Neural cell (in vitro differentiated cells): ENCODE measurements around the gene MTR. TPM values are rescaled to one million over a fixed set of nuclear protein-coding genes. Genes with fewer than 3 reads are reported as not detected.

ENCODE experiments used
- H2AFZ ChIP-seq: fragments of 200-600, 300-800 bp; sonication (generic), shearing (Covaris generic); 2 replicates; pipeline ENCODE4 v1.6.0; 2014; ENCODE audit warnings: low read depth, mild to moderate bottlenecking, antibody characterized with exemption, low read length, moderate library complexity
- H3F3A ChIP-seq: fragments of 200-600 bp; shearing (Covaris generic); 2 replicates; pipeline ENCODE4 v1.6.1; 2016; ENCODE audit warnings: mild to moderate bottlenecking, moderate library complexity, mixed read lengths, antibody characterized with exemption, low read length; ENCODE audit not compliant: insufficient read depth, poor library complexity, severe bottlenecking
- H3K27ac ChIP-seq: fragments of 200-600, 300-800 bp; sonication (generic), shearing (Covaris generic); 2 replicates; pipeline ENCODE4 v1.5.1; 2014; ENCODE audit warnings: mild to moderate bottlenecking, low read length, moderate library complexity
- H3K27me3 ChIP-seq: fragments of 300-800, 200-600 bp; sonication (generic), shearing (Covaris generic); 2 replicates; pipeline ENCODE4 v1.6.0; 2014; ENCODE audit warnings: mild to moderate bottlenecking, low read depth, low read length, moderate library complexity; ENCODE audit not compliant: insufficient read depth
- H3K36me3 ChIP-seq: fragments of 300-800, 200-600 bp; sonication (generic), shearing (Covaris generic); 2 replicates; pipeline ENCODE4 v1.5.1; 2014; ENCODE audit warnings: mild to moderate bottlenecking, antibody characterized with exemption, low read length, moderate library complexity; ENCODE audit not compliant: insufficient read depth
- H3K4me2 ChIP-seq: fragments of 300-800, 200-600 bp; sonication (generic), shearing (Covaris generic); 2 replicates; pipeline ENCODE4 v1.6.0; 2014; ENCODE audit warnings: mild to moderate bottlenecking, low read length
- H3K4me3 ChIP-seq: fragments of 300-800, 200-600 bp; sonication (generic), shearing (Covaris generic); 2 replicates; pipeline ENCODE4 v1.5.1; 2014; ENCODE audit warnings: mild to moderate bottlenecking, low read length, moderate library complexity
- H3K79me2 ChIP-seq: fragments of 200-600 bp; shearing (Covaris generic); replicated peaks from 2 replicates; pipeline ENCODE4 v1.6.0; 2014; ENCODE audit warnings: mild to moderate bottlenecking, low read length, moderate library complexity; ENCODE audit not compliant: insufficient read depth
- H3K9ac ChIP-seq: fragments of 300-800, 200-600 bp; sonication (generic), shearing (Covaris generic); 2 replicates; pipeline ENCODE4 v1.6.1; 2016; ENCODE audit warnings: mild to moderate bottlenecking, low read length, mixed read lengths
- H3K9me2 ChIP-seq: fragments of 200-600 bp; shearing (Covaris generic); 2 replicates; pipeline ENCODE4 v1.6.1; 2016; ENCODE audit warnings: mild to moderate bottlenecking, low read length, mixed read lengths; ENCODE audit not compliant: insufficient read depth
- H3K9me3 ChIP-seq: fragments of 200-600, 300-800 bp; sonication (generic), shearing (Covaris generic); 2 replicates; pipeline ENCODE4 v1.6.1; 2016; ENCODE audit warnings: mild to moderate bottlenecking, mixed run types, low read length, moderate library complexity, mixed read lengths
- H4K20me1 ChIP-seq: fragments of 200-600 bp; shearing (Covaris generic); 2 replicates; pipeline ENCODE4 v1.6.1; 2016; ENCODE audit warnings: mild to moderate bottlenecking, mixed run types; ENCODE audit not compliant: insufficient read depth
- CTCF ChIP-seq: fragments of 450-650 bp; IDR thresholded peaks from 2 replicates; pipeline ENCODE4 v1.5.1; 2014; ENCODE audit warnings: antibody characterized with exemption, mild to moderate bottlenecking, moderate library complexity; ENCODE audit not compliant: poor library complexity, severe bottlenecking
- EP300 ChIP-seq: fragments of 450-650 bp; conservative IDR thresholded peaks from 2 replicates; pipeline ENCODE4 v1.6.1; 2014; ENCODE audit warnings: antibody characterized with exemption, mild to moderate bottlenecking, moderate library complexity; ENCODE audit not compliant: poor library complexity, severe bottlenecking
- EZH2 ChIP-seq: fragments of 200-600, 300-800 bp; shearing (Covaris generic), sonication (generic); IDR thresholded peaks from 2 replicates; pipeline ENCODE4 v1.6.1; 2014; ENCODE audit warnings: antibody characterized with exemption, low read length, borderline replicate concordance, mild to moderate bottlenecking; ENCODE audit not compliant: insufficient read depth, poor library complexity, severe bottlenecking
- MXI1 ChIP-seq: fragments of 450-650 bp; conservative IDR thresholded peaks from 2 replicates; pipeline ENCODE4 v1.6.1; 2014; ENCODE audit warnings: antibody characterized with exemption, mild to moderate bottlenecking; ENCODE audit not compliant: poor library complexity, severe bottlenecking
- POLR2AphosphoS5 ChIP-seq: IDR thresholded peaks from 2 replicates; pipeline ENCODE4 v1.6.1; 2012
- RAD21 ChIP-seq: fragments of 450-650 bp; conservative IDR thresholded peaks from 2 replicates; pipeline ENCODE4 v1.6.1; 2014; ENCODE audit warnings: antibody characterized with exemption, mild to moderate bottlenecking, moderate library complexity
- REST ChIP-seq: IDR thresholded peaks from 2 replicates; pipeline ENCODE4 v1.6.1; 2012; ENCODE audit warnings: borderline replicate concordance
- SMC3 ChIP-seq: fragments of 450-650 bp; conservative IDR thresholded peaks from 2 replicates; pipeline ENCODE4 v1.6.1; 2014; ENCODE audit warnings: antibody characterized with exemption, mild to moderate bottlenecking, moderate library complexity; ENCODE audit not compliant: poor library complexity
- TAF1 ChIP-seq: IDR thresholded peaks from 2 replicates; pipeline ENCODE4 v1.6.1; 2012; ENCODE audit warnings: low read depth
- polyA plus RNA-seq: library from polyadenylated mRNA; depleted of rRNA; stranded (reverse); fragments of >200 nt; gene quantifications from 2 replicates; pipeline ENCODE4 v1.2.3, GENCODE V29; 2014

The MTR gene
- polyA plus RNA-seq, 1 donor from 2014 or later = 14.1 TPM

- no peaks in the 10 kb centered on the region for H3F3A ChIP-seq
- H3K27ac ChIP-seq = no peak overlapping the region
- H3K27me3 ChIP-seq = no peaks in the 10 kb centered on the region
- no peak overlapping the region for H3K4me2 ChIP-seq
- no peaks in the 10 kb centered on the region for H4K20me1 ChIP-seq
- H3K79me2 ChIP-seq = no peaks in the 10 kb centered on the region
- no peaks in the 10 kb centered on the region for H3K36me3 ChIP-seq
- no peak overlapping the region for H3K4me3 ChIP-seq
- H3K9ac ChIP-seq = no peak overlapping the region
- H3K9me3 ChIP-seq = no peaks in the 10 kb centered on the region
- H2AFZ ChIP-seq = no peak overlapping the region
- no peaks in the 10 kb centered on the region for H3K9me2 ChIP-seq
- no peak for TF ChIP-seq REST
- TF ChIP-seq TAF1 = no peak
- TF ChIP-seq MXI1 = no peak
- TF ChIP-seq CTCF = no peak
- no peak for TF ChIP-seq EZH2
- TF ChIP-seq EP300 = no peak
- TF ChIP-seq POLR2AphosphoS5 = no peak
- no peak for TF ChIP-seq SMC3
- TF ChIP-seq RAD21 = no peak
Observed at GRCh38 chr1:236882678-236883077, 87.6 kb downstream of the MTR start.

GRCh38 chr1:236886199-236886598 is 91.1 kb downstream of the MTR start:
- no peak overlapping the region for H3K4me3 ChIP-seq
- no peaks in the 10 kb centered on the region for H4K20me1 ChIP-seq
- H3K36me3 ChIP-seq = peaks cover 2% of the 10 kb centered on the region
- H3K4me2 ChIP-seq = no peak overlapping the region
- H3K27me3 ChIP-seq = no peaks in the 10 kb centered on the region
- no peaks in the 10 kb centered on the region for H3K9me3 ChIP-seq
- TF ChIP-seq CTCF = no peak
- no peak for TF ChIP-seq SMC3
- no peak for TF ChIP-seq RAD21
- TF ChIP-seq EZH2 = no peak
- no peak for TF ChIP-seq MXI1
- TF ChIP-seq EP300 = no peak
- TF ChIP-seq REST = no peak
- TF ChIP-seq TAF1 = no peak
- TF ChIP-seq POLR2AphosphoS5 = no peak
- no peak overlapping the region for H3K27ac ChIP-seq
- no peak overlapping the region for H2AFZ ChIP-seq
- no peak overlapping the region for H3K9ac ChIP-seq
- no peaks in the 10 kb centered on the region for H3K79me2 ChIP-seq
- H3K9me2 ChIP-seq = no peaks in the 10 kb centered on the region
- H3F3A ChIP-seq = no peaks in the 10 kb centered on the region
